OCI-LY3 (cell line): ENCODE results near the gene GEMIN5.
"Not testable (repeated sequence)": the region's sequence is repeated elsewhere in the genome, so short reads cannot be mapped to it uniquely, and the experiment has no call there.

Source experiments
- H2AFZ ChIP-seq: fragments of 200-600, 300-600 bp; shearing (Covaris generic); 2 replicates; pipeline ENCODE4 v1.6.0; 2014; ENCODE audit warnings: antibody characterized with exemption, low read depth, low read length
- H3K27ac ChIP-seq: fragments of 200-600, 300-600 bp; sonication (generic); 2 replicates; pipeline ENCODE4 v1.5.1; 2014; ENCODE audit warnings: mild to moderate bottlenecking, low read length, moderate library complexity, mixed read lengths
- H3K27me3 ChIP-seq: fragments of 200-600, 300-600 bp; sonication (generic); 2 replicates; pipeline ENCODE4 v1.6.1; 2014; ENCODE audit warnings: low read depth, low read length, mixed read lengths
- H3K36me3 ChIP-seq: fragments of 200-600, 300-600 bp; sonication (generic); replicated peaks from 2 replicates; pipeline ENCODE3; 2014; ENCODE audit warnings: low read depth, low read length, mixed read lengths
- H3K4me1 ChIP-seq: fragments of 300-600, 200-600 bp; sonication (generic); 2 replicates; pipeline ENCODE4 v1.6.1; 2014; ENCODE audit warnings: low read length, mixed read lengths
- H3K4me2 ChIP-seq: fragments of 200-600, 300-600 bp; sonication (generic); 2 replicates; pipeline ENCODE4 v1.6.1; 2014; ENCODE audit warnings: low read length, mixed read lengths
- H3K4me3 ChIP-seq: fragments of 300-600, 200-600 bp; sonication (generic); 2 replicates; pipeline ENCODE4 v1.5.1; 2014; ENCODE audit warnings: antibody characterized with exemption, mild to moderate bottlenecking, low read length, moderate library complexity
- H3K79me2 ChIP-seq: fragments of 300-600, 200-600 bp; shearing (Covaris generic); 2 replicates; pipeline ENCODE4 v1.6.1; 2014; ENCODE audit warnings: mild to moderate bottlenecking, low read length, mixed read lengths
- H3K9ac ChIP-seq: fragments of 300-600, 200-600 bp; shearing (Covaris generic); 2 replicates; pipeline ENCODE4 v1.6.0; 2014; ENCODE audit warnings: mild to moderate bottlenecking, low read length, moderate library complexity
- H3K9me3 ChIP-seq: fragments of 200-600, 300-600 bp; shearing (Covaris generic); 2 replicates; pipeline ENCODE4 v1.6.1; 2014; ENCODE audit warnings: low read length, mixed read lengths; ENCODE audit not compliant: insufficient read depth
- H4K20me1 ChIP-seq: fragments of 200-600, 300-600 bp; sonication (generic); 2 replicates; pipeline ENCODE4 v1.6.1; 2016; ENCODE audit warnings: low read length, mixed read lengths; ENCODE audit not compliant: insufficient read depth
- EZH2phosphoT487 ChIP-seq: fragments of 200-600 bp; shearing (Covaris generic); IDR thresholded peaks from 2 replicates; pipeline ENCODE4 v1.6.1; 2018; ENCODE audit warnings: antibody characterized with exemption, mixed run types, low read depth
- TF ChIP-seq, protein P1 (sequence below): fragments of 200-600, 300-600 bp; sonication (generic); IDR thresholded peaks from 2 replicates; pipeline ENCODE4 v1.5.1; 2014; ENCODE audit warnings: antibody characterized with exemption, low read length, low read depth

The GEMIN5 gene

DNA sequence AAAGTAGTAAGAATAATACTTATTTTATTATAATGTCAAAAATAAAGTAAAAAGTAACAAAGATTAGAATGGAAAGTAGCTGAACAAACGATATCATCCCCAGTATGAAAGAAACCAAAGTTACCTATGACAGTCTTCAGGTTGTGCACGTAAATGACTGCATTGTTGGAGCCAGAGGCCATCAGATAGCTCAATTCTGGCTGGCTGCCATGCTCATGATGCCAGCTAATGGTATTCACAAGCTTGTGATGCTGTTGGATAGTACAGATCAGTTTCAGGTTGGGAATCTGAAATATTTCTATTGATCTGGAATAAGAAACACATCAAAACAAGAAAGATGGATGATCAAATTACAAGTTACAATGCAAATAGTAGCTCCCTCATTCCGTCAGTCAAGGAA, 21.1 kb downstream of the GEMIN5 start:
- Histone ChIP-seq H3K4me2 (no peak overlapping the region), H3K9me3 (no peaks in the 10 kb centered on the region), H3K27ac (no peak overlapping the region), H3K9ac (no peak overlapping the region), H3K4me3 (no peak overlapping the region), H3K36me3 (peaks cover 19% of the 10 kb centered on the region), H3K27me3 (no peaks in the 10 kb centered on the region), H4K20me1 (no peaks in the 10 kb centered on the region), H2AFZ (no peak overlapping the region), H3K79me2 (no peaks in the 10 kb centered on the region), H3K4me1 (no peaks in the 10 kb centered on the region)
- no peak for TF ChIP-seq EZH2phosphoT487
- TF ChIP-seq, protein P1, sequence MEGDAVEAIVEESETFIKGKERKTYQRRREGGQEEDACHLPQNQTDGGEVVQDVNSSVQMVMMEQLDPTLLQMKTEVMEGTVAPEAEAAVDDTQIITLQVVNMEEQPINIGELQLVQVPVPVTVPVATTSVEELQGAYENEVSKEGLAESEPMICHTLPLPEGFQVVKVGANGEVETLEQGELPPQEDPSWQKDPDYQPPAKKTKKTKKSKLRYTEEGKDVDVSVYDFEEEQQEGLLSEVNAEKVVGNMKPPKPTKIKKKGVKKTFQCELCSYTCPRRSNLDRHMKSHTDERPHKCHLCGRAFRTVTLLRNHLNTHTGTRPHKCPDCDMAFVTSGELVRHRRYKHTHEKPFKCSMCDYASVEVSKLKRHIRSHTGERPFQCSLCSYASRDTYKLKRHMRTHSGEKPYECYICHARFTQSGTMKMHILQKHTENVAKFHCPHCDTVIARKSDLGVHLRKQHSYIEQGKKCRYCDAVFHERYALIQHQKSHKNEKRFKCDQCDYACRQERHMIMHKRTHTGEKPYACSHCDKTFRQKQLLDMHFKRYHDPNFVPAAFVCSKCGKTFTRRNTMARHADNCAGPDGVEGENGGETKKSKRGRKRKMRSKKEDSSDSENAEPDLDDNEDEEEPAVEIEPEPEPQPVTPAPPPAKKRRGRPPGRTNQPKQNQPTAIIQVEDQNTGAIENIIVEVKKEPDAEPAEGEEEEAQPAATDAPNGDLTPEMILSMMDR, result no peak

DNA sequence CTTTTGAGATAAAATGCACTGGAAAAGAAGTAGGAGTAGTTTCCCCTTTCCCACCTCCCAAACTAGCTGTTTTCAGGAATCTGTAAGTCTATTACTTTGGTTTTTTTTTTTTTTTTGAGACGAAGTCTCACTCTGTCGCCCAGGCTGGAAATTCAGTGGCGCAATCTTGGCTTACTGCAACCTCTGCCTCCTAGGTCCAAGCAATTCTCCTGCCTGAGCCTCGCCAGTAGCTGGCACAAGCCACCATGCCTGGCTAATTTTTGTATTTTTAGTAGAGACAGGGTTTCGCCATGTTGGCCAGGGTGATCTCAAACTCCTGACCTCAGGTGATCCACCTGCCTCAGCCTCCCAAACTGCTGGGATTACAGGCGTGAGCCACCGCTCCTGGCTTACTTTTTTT, 32.4 kb downstream of the GEMIN5 start:
- not testable (repeated sequence) for H3K4me2 ChIP-seq, H3K27me3 ChIP-seq, H3K9ac ChIP-seq, H3K79me2 ChIP-seq, H3K9me3 ChIP-seq, H3K4me1 ChIP-seq, H4K20me1 ChIP-seq, H3K4me3 ChIP-seq, H3K27ac ChIP-seq, H2AFZ ChIP-seq
- H3K36me3 ChIP-seq, result peaks cover 25% of the 10 kb centered on the region

DNA sequence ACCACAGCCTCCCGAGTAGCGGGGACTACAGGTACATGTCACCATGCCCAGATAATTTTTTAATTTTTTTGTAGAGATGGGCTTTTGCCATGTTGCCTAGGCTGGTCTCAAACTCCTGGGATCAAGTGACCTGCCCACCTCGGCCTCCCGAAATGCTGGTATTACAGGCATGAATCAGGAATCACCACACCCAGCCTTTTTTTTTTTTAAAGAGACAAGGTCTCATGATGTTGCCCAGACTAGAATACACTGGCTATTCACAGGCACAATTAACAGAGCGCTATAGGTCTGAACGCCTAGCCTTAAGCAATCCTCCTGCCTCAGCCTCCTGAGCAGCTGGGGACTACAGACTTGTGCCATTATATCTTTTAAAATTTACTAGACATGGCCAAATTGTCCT, 36.1 kb downstream of the GEMIN5 start:
- Histone ChIP-seq H3K4me3 (no peak overlapping the region), H3K27ac (no peak overlapping the region), H3K36me3 (peaks cover 40% of the 10 kb centered on the region), H4K20me1 (no peaks in the 10 kb centered on the region), H3K9ac (no peak overlapping the region), H3K4me1 (no peaks in the 10 kb centered on the region), H3K4me2 (no peak overlapping the region), H3K9me3 (no peaks in the 10 kb centered on the region), H2AFZ (no peak overlapping the region), H3K79me2 (no peaks in the 10 kb centered on the region), H3K27me3 (no peaks in the 10 kb centered on the region)
- TF ChIP-seq, protein P1, result no peak
- no peak for TF ChIP-seq EZH2phosphoT487

DNA sequence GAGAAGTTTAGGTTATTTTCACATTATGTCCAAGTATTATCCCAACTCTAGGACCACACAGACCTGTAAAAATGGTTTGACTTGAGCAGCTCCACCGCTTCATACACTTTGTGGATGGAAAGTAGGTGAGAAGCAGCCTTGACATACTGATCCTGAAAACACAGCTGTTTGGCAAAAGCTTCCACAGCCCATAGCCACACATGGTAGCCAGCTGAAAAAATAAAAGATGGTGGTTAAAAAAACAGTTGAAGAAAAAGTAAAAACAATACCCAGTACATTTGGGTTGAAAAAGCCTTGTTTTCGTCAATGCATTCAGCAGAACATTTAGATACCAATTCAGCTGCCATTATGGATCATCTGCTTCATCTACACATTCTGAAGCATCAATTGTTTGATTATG, 36.7 kb downstream of the GEMIN5 start:
- Histone ChIP-seq H2AFZ (no peak overlapping the region), H3K79me2 (no peaks in the 10 kb centered on the region), H3K4me1 (no peaks in the 10 kb centered on the region), H3K4me3 (no peak overlapping the region), H3K9me3 (no peaks in the 10 kb centered on the region), H3K9ac (no peak overlapping the region), H4K20me1 (no peaks in the 10 kb centered on the region), H3K4me2 (no peak overlapping the region), H3K36me3 (peaks cover 43% of the 10 kb centered on the region), H3K27ac (no peak overlapping the region), H3K27me3 (no peaks in the 10 kb centered on the region)
- TF ChIP-seq, protein P1, result no peak
- no peak for TF ChIP-seq EZH2phosphoT487

DNA sequence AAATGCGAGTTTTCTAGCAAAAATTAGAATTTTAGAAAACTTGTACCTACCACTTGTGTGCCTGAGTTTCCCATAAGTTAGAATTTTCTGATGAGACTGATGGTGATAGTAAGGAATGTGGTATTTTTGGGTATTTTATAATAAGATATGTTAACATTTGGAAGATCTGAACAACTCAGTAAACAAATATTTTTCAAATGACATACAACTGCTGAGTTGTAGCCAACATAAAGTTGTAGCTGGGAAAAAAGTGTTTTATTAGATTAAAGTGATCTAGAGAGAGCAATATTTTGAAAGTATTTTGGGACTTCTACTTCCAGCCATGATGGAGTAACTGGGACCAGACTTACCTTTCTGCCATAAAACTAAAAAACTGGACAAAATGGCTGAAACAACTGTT, 37.9 kb downstream of the GEMIN5 start:
- TF ChIP-seq, protein P1, result no peak
- TF ChIP-seq EZH2phosphoT487, result no peak
- Histone ChIP-seq H3K79me2 (no peaks in the 10 kb centered on the region), H3K4me1 (no peaks in the 10 kb centered on the region), H4K20me1 (no peaks in the 10 kb centered on the region), H3K27me3 (no peaks in the 10 kb centered on the region), H2AFZ (no peak overlapping the region), H3K9me3 (no peaks in the 10 kb centered on the region), H3K27ac (no peak overlapping the region), H3K9ac (no peak overlapping the region), H3K4me3 (no peak overlapping the region), H3K4me2 (no peak overlapping the region), H3K36me3 (peaks cover 44% of the 10 kb centered on the region)
